NB4 (cell line): ENCODE data around the gene SCNN1B.

ENCODE experiments used
- POLR2A ChIP-seq: IDR thresholded peaks from 2 replicates; pipeline ENCODE4 v1.6.1; 2011; ENCODE audit warnings: mild to moderate bottlenecking; ENCODE audit not compliant: insufficient read length; ENCODE audit errors: extremely low read depth
- TF ChIP-seq, protein P1 (sequence below): IDR thresholded peaks from one replicate; pipeline ENCODE4 v1.5.1; 2012; ENCODE audit warnings: low read depth, low read length
- TF ChIP-seq, protein P2 (sequence below): IDR thresholded peaks from 2 replicates; pipeline ENCODE4 v1.6.1; 2011; ENCODE audit warnings: low read depth, low read length

DNA sequence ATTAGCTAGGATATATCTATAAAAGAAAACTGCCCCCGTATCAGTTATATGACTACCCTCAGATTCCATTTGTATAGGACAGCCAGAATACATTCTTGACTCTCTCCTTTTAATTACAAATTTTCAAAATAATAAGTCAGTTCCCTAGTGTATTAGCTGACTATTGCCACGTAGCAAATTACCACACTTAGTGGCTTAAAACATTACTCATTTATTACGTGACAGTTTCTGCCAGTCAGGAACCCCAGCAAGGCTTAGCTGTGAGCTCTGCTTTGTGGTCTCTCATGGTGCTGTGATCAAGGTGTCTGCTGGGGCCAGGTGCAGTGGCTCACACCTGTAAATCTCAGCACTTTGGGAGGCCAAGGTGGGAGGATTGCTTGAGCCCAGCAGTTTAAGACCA, 13.9 kb upstream of the SCNN1B start:
- TF ChIP-seq, protein P1, sequence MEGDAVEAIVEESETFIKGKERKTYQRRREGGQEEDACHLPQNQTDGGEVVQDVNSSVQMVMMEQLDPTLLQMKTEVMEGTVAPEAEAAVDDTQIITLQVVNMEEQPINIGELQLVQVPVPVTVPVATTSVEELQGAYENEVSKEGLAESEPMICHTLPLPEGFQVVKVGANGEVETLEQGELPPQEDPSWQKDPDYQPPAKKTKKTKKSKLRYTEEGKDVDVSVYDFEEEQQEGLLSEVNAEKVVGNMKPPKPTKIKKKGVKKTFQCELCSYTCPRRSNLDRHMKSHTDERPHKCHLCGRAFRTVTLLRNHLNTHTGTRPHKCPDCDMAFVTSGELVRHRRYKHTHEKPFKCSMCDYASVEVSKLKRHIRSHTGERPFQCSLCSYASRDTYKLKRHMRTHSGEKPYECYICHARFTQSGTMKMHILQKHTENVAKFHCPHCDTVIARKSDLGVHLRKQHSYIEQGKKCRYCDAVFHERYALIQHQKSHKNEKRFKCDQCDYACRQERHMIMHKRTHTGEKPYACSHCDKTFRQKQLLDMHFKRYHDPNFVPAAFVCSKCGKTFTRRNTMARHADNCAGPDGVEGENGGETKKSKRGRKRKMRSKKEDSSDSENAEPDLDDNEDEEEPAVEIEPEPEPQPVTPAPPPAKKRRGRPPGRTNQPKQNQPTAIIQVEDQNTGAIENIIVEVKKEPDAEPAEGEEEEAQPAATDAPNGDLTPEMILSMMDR: no peak
- no peak for TF ChIP-seq POLR2A
- TF ChIP-seq, protein P2, sequence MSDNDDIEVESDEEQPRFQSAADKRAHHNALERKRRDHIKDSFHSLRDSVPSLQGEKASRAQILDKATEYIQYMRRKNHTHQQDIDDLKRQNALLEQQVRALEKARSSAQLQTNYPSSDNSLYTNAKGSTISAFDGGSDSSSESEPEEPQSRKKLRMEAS: no peak
